HFFc6 (cell line): ENCODE measurements around the gene KIF26A. TPM values are rescaled to one million over a fixed set of nuclear protein-coding genes. Genes with fewer than 3 reads are reported as not detected.

ENCODE experiments used
- DNase-seq: peaks from one replicate; pipeline ENCODE4 v3.0.0-alpha.2; 2018
- H3K27ac Mint-ChIP-seq: 2 replicates; pipeline ENCODE4 v1.8.0; 2020; ENCODE audit warnings: mild to moderate bottlenecking, mixed read lengths
- H3K27me3 Mint-ChIP-seq: 2 replicates; pipeline ENCODE4 v1.8.0; 2021; ENCODE audit warnings: mild to moderate bottlenecking, moderate library complexity, mixed read lengths; ENCODE audit not compliant: insufficient read depth
- H3K36me3 Mint-ChIP-seq: 2 replicates; pipeline ENCODE4 v1.8.0; 2021; ENCODE audit warnings: low read depth, mixed read lengths
- H3K4me1 Mint-ChIP-seq: 2 replicates; pipeline ENCODE4 v1.8.0; 2020; ENCODE audit warnings: low read depth, mixed read lengths
- H3K4me3 Mint-ChIP-seq: 2 replicates; pipeline ENCODE4 v1.8.0; 2020; ENCODE audit warnings: mild to moderate bottlenecking, moderate library complexity, mixed read lengths
- H3K9me3 Mint-ChIP-seq: 2 replicates; pipeline ENCODE4 v1.8.0; 2020; ENCODE audit warnings: mild to moderate bottlenecking, mixed read lengths
- CTCF ChIP-seq: fragments of 200-600 bp; sonication (generic); IDR thresholded peaks from 2 replicates; pipeline ENCODE4 v1.5.0; 2021; ENCODE audit warnings: antibody characterized with exemption, mild to moderate bottlenecking
- total RNA-seq, 6 experiments: library from RNA; stranded (reverse); fragmentation: NEBNext Ultra II Directional; extraction: Animal tissue kit (Norgen Biotek cat#: 25700); gene quantifications; 2 replicates in 1 of 6; 3 replicates in 5 of 6; pipeline ENCODE4 v1.2.3, GENCODE V29; 2021

The KIF26A gene
- total RNA-seq, 6 experiments from 2014 or later = 0.07 to 0.09 TPM; not detected in 4

DNA sequence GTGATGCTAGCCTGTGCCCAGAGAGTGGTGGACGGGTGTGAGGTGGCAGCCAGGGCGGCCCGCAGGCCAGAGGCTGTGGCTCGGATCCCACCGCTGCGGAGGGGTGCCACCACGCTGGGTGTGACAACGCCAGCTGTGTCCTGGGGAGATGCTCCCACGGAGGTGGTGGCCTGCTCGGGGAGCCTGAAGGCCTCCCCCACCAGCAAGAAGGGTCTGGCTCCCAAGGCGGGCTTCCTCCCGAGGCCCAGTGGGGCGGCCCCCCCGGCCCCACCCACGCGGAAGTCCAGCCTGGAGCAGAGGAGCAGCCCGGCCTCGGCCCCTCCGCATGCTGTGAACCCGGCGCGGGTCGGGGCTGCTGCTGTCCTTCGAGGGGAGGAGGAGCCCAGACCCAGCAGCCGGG is 38.2 kb downstream of the KIF26A start:
- no peak for DNase-seq
- H3K27ac Mint-ChIP-seq = no peak overlapping the region
- H3K36me3 Mint-ChIP-seq = no peaks in the 10 kb centered on the region
- H3K27me3 Mint-ChIP-seq = no peaks in the 10 kb centered on the region; the same call in none of the 2 replicates
- H3K9me3 Mint-ChIP-seq = peaks cover 25% of the 10 kb centered on the region
- H3K4me1 Mint-ChIP-seq = no peaks in the 10 kb centered on the region
- no peak overlapping the region for H3K4me3 Mint-ChIP-seq
- no peak for TF ChIP-seq CTCF

- H3K36me3 Mint-ChIP-seq = no peaks in the 10 kb centered on the region
- H3K9me3 Mint-ChIP-seq = peaks cover 21% of the 10 kb centered on the region
- H3K27me3 Mint-ChIP-seq = peaks cover 1% of the 10 kb centered on the region
- H3K27ac Mint-ChIP-seq = no peak overlapping the region
- H3K4me1 Mint-ChIP-seq = no peaks in the 10 kb centered on the region
- no peak overlapping the region for H3K4me3 Mint-ChIP-seq
- DNase-seq = no peak
- no peak for TF ChIP-seq CTCF
Observed at GRCh38 chr14:104177411-104177810, 39.0 kb downstream of the KIF26A start.

DNA sequence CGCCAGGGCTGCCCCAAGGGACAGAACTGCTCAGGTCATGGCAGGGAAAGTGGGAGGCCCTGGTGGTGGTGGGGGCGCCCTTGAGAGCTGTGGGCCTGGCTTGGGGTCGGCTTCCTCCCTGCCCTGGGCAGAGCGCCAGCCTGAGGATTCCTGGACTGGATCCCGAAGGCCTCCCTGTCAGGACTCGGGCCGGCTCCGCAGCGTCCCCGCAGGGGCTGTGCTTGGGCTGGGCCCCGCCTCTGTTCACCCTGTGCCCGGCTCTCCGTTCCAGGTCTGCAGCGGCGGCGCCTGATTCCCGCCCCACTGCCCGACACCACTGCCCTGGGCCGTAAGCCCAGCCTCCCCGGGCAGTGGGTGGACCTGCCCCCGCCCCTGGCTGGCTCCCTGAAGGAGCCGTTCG is 39.9 kb downstream of the KIF26A start:
- H3K27me3 Mint-ChIP-seq = peaks cover 2% of the 10 kb centered on the region
- no peak overlapping the region for H3K4me3 Mint-ChIP-seq
- no peaks in the 10 kb centered on the region for H3K4me1 Mint-ChIP-seq
- H3K36me3 Mint-ChIP-seq = no peaks in the 10 kb centered on the region
- H3K27ac Mint-ChIP-seq = no peak overlapping the region
- no peak for DNase-seq
- peaks cover 20% of the 10 kb centered on the region for H3K9me3 Mint-ChIP-seq
- TF ChIP-seq CTCF = no peak

DNA sequence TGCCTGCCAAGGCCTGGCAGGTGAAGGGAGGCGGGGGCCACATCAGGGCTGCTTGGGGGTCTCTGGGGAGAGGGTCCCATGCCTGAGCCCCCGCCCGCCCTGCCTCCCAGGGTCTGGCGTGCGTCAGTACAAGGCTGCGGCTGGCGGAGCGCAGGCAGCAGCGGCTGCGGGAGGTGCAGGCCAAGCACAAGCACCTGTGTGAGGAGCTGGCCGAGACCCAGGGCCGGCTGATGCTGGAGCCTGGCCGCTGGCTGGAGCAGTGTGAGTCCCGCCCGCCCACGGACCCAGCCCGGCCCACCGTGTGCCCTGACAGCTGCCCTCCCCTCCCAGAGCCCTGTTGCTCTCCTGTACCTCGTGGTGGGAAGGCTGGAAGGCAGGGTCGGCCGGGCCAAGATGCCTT is 40.7 kb downstream of the KIF26A start:
- TF ChIP-seq CTCF = no peak
- H3K4me3 Mint-ChIP-seq = no peak overlapping the region
- H3K4me1 Mint-ChIP-seq = no peaks in the 10 kb centered on the region
- peaks cover 20% of the 10 kb centered on the region for H3K9me3 Mint-ChIP-seq
- H3K27me3 Mint-ChIP-seq = peaks cover 2% of the 10 kb centered on the region
- no peak overlapping the region for H3K27ac Mint-ChIP-seq
- DNase-seq = no peak
- no peaks in the 10 kb centered on the region for H3K36me3 Mint-ChIP-seq

- Mint-ChIP-seq H3K4me3 (no peak overlapping the region), H3K27me3 (peaks cover 2% of the 10 kb centered on the region), H3K36me3 (no peaks in the 10 kb centered on the region), H3K4me1 (no peaks in the 10 kb centered on the region), H3K27ac (no peak overlapping the region), H3K9me3 (peaks cover 18% of the 10 kb centered on the region)
- no peak for TF ChIP-seq CTCF
- no peak for DNase-seq
Observed at GRCh38 chr14:104179564-104180129, 41.3 kb downstream of the KIF26A start.
